Natural killer cell (primary cell): ENCODE data around the gene PRKD2. TPM values are rescaled to one million over a fixed set of nuclear protein-coding genes. Genes with fewer than 3 reads are reported as not detected.

ENCODE experiments used
- ATAC-seq, 3 donors: fragments of 150-1000 bp in 2 of 3; fragments of 200-7000 bp in 1 of 3; cut with Tn5 transposase; 1 replicate in 1 of 3; 2 replicates in 2 of 3; pipeline ENCODE4 v1.10.0; 2021; ENCODE audit warnings: mild to moderate bottlenecking in 2 of 3, moderate library complexity in 2 of 3
- DNase-seq, 2 donors: peaks; one replicate each; pipeline versions ENCODE4 v3.0.0 to v3.0.0-alpha.2; 2013 to 2021; ENCODE audit warnings: mixed read lengths in 1 of 2
- H3K27ac ChIP-seq: one replicate; pipeline ENCODE4 v1.5.1; 2013; ENCODE audit warnings: mild to moderate bottlenecking, low read length
- H3K27me3 ChIP-seq: one replicate; pipeline ENCODE4 v1.6.1; 2013; ENCODE audit warnings: low read length; ENCODE audit not compliant: control insufficient read depth, insufficient read depth
- H3K36me3 ChIP-seq: one replicate; pipeline ENCODE4 v1.6.1; 2013; ENCODE audit warnings: low read length; ENCODE audit not compliant: control insufficient read depth, insufficient read depth
- H3K4me1 ChIP-seq: one replicate; pipeline ENCODE4 v1.6.1; 2013; ENCODE audit warnings: low read length; ENCODE audit not compliant: control insufficient read depth, insufficient read depth
- H3K4me3 ChIP-seq: one replicate; pipeline ENCODE4 v1.5.1; 2013; ENCODE audit warnings: low read length
- H3K9me3 ChIP-seq: one replicate; pipeline ENCODE4 v1.6.1; 2013; ENCODE audit warnings: low read length; ENCODE audit not compliant: control insufficient read depth, insufficient read depth
- H3K27ac Mint-ChIP-seq, 2 donors: one replicate each; pipeline ENCODE4 v1.8.0; 2022; ENCODE audit warnings: mild to moderate bottlenecking in 2 of 2, mixed read lengths in 2 of 2, moderate library complexity in 1 of 2
- H3K27me3 Mint-ChIP-seq, 2 donors: one replicate each; pipeline ENCODE4 v1.8.0; 2022; ENCODE audit warnings: low read depth in 2 of 2, mixed read lengths in 2 of 2
- H3K36me3 Mint-ChIP-seq: one replicate; pipeline ENCODE4 v1.8.0; 2022; ENCODE audit warnings: mixed read lengths
- H3K4me1 Mint-ChIP-seq, 2 donors: one replicate each; pipeline ENCODE4 v1.8.0; 2022; ENCODE audit warnings: mixed read lengths in 2 of 2
- H3K4me3 Mint-ChIP-seq: one replicate; pipeline ENCODE4 v1.8.0; 2022; ENCODE audit warnings: mild to moderate bottlenecking, moderate library complexity, mixed read lengths
- H3K9me3 Mint-ChIP-seq, 2 donors: one replicate each; pipeline ENCODE4 v1.8.0; 2022; ENCODE audit warnings: mixed read lengths in 2 of 2
- CTCF ChIP-seq: fragments of 200-600 bp; IDR thresholded peaks from one replicate; pipeline ENCODE4 v1.8.0; 2022; ENCODE audit warnings: antibody characterized with exemption
- WGBS: methylation state at CpG from one replicate; pipeline ENCODE4 v1.1.7; 2013; ENCODE audit warnings: missing lambda C conversion rate; ENCODE audit not compliant: insufficient coverage; 5-methylcytosine and 5-hydroxymethylcytosine counted together
- intact Hi-C: fragments of 100-400 bp; cut with micrococcal nuclease; formaldehyde crosslinking; loops from one replicate; pipeline ENCODE4 v1.14.2; 2022
- total RNA-seq, 4 donors: library from RNA; stranded (reverse); fragments of 120-200 nt in 1 of 4; gene quantifications; one replicate each; pipeline versions ENCODE4 v1.2.3 to v1.2.4, GENCODE V29; 2013 to 2022

The PRKD2 gene
- total RNA-seq, 3 donors from 2014 or later (not counting 1 experiment from before 2014, with no cell fraction given): 179 to 216 (median 203) TPM

GRCh38 chr19:46697204-46697960 lies 19.5 kb downstream of the PRKD2 start:
- DNase-seq: no peak
- Mint-ChIP-seq H3K27me3 (no peaks in the 10 kb centered on the region), H3K27ac (no peak overlapping the region), H3K9me3 (no peaks in the 10 kb centered on the region), H3K4me3 (no peak overlapping the region), H3K36me3 (peaks cover 14% of the 10 kb centered on the region), H3K4me1 (peaks cover 0 to 5% of the 10 kb centered on the region in 2 donors)
- intact Hi-C loops: no loop called here
- ATAC-seq: peak; percentile 33 to 61 (median 50)
- 90% methylated on average over 39 of the region's 39 CpGs for WGBS
- H3K27me3 ChIP-seq: no peaks in the 10 kb centered on the region
- peaks cover 91% of the 10 kb centered on the region for H3K36me3 ChIP-seq
- no peak for TF ChIP-seq CTCF
- H3K4me1 ChIP-seq: no peaks in the 10 kb centered on the region
- H3K4me3 ChIP-seq: no peak overlapping the region
- no peak overlapping the region for H3K27ac ChIP-seq
- no peaks in the 10 kb centered on the region for H3K9me3 ChIP-seq

- H3K36me3 ChIP-seq: peaks cover 91% of the 10 kb centered on the region
- no peak overlapping the region for H3K4me3 Mint-ChIP-seq
- intact Hi-C loops: no loop called here
- no peaks in the 10 kb centered on the region for H3K27me3 Mint-ChIP-seq
- 97% methylated on average over 9 of the region's 9 CpGs for WGBS
- H3K9me3 Mint-ChIP-seq: no peaks in the 10 kb centered on the region
- no peaks in the 10 kb centered on the region for H3K9me3 ChIP-seq
- no peak overlapping the region for H3K27ac Mint-ChIP-seq
- TF ChIP-seq CTCF: no peak
- peaks cover 0 to 5% of the 10 kb centered on the region in 2 donors for H3K4me1 Mint-ChIP-seq
- no peaks in the 10 kb centered on the region for H3K4me1 ChIP-seq
- H3K27ac ChIP-seq: no peak overlapping the region
- no peak for ATAC-seq
- H3K36me3 Mint-ChIP-seq: peaks cover 14% of the 10 kb centered on the region
- H3K4me3 ChIP-seq: no peak overlapping the region
- H3K27me3 ChIP-seq: no peaks in the 10 kb centered on the region
- DNase-seq: no peak
These were observed 20.1 kb downstream of the PRKD2 start for GRCh38 chr19:46696866-46697203.

- Mint-ChIP-seq H3K36me3 (peaks cover 21% of the 10 kb centered on the region), H3K4me1 (peaks cover 0 to 5% of the 10 kb centered on the region in 2 donors), H3K9me3 (no peaks in the 10 kb centered on the region), H3K4me3 (no peak overlapping the region), H3K27me3 (no peaks in the 10 kb centered on the region), H3K27ac (no peak overlapping the region)
- no peaks in the 10 kb centered on the region for H3K9me3 ChIP-seq
- ATAC-seq (no peak), DNase-seq (no peak)
- H3K27ac ChIP-seq: no peak overlapping the region
- intact Hi-C loops: no loop called here
- peaks cover 91% of the 10 kb centered on the region for H3K36me3 ChIP-seq
- H3K4me3 ChIP-seq: no peak overlapping the region
- no peak for TF ChIP-seq CTCF
- WGBS: 98% methylated on average over 8 of the region's 10 CpGs
- no peaks in the 10 kb centered on the region for H3K4me1 ChIP-seq
- no peaks in the 10 kb centered on the region for H3K27me3 ChIP-seq
These were observed 20.9 kb downstream of the PRKD2 start for GRCh38 chr19:46696052-46696451.

GRCh38 chr19:46693760-46694159 lies 23.2 kb downstream of the PRKD2 start:
- Histone ChIP-seq H3K4me3 (no peak overlapping the region), H3K27me3 (no peaks in the 10 kb centered on the region), H3K36me3 (peaks cover 88% of the 10 kb centered on the region), H3K9me3 (no peaks in the 10 kb centered on the region), H3K27ac (no peak overlapping the region), H3K4me1 (no peaks in the 10 kb centered on the region)
- no peak for TF ChIP-seq CTCF
- intact Hi-C loops: no loop called here
- Mint-ChIP-seq H3K4me1 (peaks cover 0 to 5% of the 10 kb centered on the region in 2 donors), H3K36me3 (peaks cover 30% of the 10 kb centered on the region), H3K27ac (no peak overlapping the region), H3K9me3 (no peaks in the 10 kb centered on the region), H3K4me3 (no peak overlapping the region), H3K27me3 (no peaks in the 10 kb centered on the region)
- no peak for ATAC-seq
- WGBS: 97% methylated on average over 22 of the region's 22 CpGs
- no peak for DNase-seq
